HG03442 (cell line): Measurements from ENCODE around the gene DYRK1A.
"Not testable (repeated sequence)": the region's sequence is repeated elsewhere in the genome, so short reads cannot be mapped to it uniquely, and the experiment has no call there.

Experiments used
- ATAC-seq: cut with Tn5 transposase; IDR thresholded peaks from one replicate; pipeline ENCODE4 v1.9.1; 2021; ENCODE audit warnings: mild to moderate bottlenecking, moderate library complexity; ENCODE audit not compliant: unreplicated experiment

The DYRK1A gene

GRCh38 chr21:37522641-37523295 lies 156.2 kb downstream of the DYRK1A start:
- ATAC-seq = no peak

DNA sequence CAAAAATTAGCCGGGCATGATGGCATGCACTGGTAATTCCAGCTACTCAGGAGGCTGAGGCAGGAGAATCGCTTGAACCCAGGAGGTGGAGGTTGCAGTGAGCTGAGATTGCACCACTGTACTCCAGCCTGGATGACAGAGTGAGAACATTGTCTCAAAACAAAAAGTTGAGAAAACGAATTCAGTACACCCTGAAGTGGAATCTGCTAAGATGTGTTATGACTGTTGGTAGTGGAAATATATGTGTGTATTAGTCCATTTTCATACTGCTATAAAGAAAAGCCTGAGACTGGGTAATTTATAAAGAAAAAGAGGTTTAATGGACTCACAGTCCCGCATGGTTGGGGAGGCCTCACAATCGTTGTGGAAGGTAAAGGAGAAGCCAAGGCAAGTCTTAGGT lies 158.4 kb downstream of the DYRK1A start:
- not testable (repeated sequence) for ATAC-seq

GRCh38 chr21:37525810-37526209 lies 159.2 kb downstream of the DYRK1A start:
- ATAC-seq = no peak

- no peak for ATAC-seq
These were observed 160.5 kb downstream of the DYRK1A start for GRCh38 chr21:37527103-37527502.

- no peak for ATAC-seq
These were observed 161.1 kb downstream of the DYRK1A start for GRCh38 chr21:37527716-37528115.

DNA sequence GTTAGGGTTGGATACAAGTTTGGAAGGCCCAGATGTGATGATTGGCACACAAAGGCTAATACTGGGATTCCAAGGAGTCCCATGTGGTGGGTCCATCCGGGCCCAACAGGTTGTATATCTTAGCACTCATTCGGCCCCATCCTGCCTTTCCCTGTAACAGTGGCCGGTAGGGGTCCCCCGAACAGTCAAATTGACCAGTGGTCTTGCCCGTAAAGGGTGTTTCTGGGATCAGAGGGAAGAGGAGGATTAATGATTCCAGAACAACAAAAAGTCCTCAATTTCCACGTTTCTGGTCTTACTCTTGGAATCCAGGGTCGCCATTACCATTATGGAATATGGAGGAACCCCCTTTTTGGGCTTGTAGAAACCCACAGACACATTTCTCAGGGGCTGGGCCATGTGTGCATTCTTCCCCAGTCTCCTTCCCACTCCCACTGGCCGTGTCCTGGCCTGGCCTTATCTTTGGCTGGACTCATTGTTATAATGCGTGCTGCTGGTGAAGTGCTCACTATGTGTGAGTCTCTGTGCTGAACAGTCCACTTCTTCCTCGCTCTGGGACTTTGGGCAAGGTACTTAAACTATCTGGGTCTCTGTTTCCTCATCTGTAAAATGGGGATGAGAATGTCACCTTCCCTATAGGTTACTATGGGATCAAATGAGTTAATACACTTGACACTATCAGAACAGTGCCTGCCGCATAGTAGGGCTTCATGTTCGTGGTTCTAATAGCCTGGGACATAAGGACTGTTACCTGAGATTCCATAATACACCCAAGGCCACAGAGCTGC lies 161.8 kb downstream of the DYRK1A start:
- no peak for ATAC-seq

- no peak for ATAC-seq
These were observed 163.1 kb downstream of the DYRK1A start for GRCh38 chr21:37529649-37530048.

DNA sequence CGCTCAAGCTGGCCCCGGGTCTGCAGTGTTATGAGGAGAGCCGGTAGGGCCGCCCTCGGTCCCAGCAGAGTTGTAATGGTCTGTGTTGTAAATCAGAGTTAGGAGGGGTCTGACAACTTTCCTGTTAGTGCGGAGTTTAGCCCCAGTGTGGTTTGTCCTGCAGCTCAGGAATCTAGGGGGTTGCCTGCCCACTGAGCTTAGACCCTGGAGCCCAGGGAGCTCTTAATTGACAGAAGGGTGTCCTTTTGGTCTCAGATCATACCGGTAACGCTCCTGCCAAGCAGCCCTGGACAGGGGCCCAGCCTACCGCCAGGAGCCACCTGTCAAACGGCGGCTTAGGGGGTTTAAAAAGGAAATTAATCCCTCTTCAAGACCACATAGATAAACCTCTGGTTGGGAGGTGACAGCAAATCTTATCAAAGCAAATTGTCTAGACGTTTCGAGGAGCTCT lies 164.4 kb downstream of the DYRK1A start:
- no peak for ATAC-seq

- no peak for ATAC-seq
These were observed 164.9 kb downstream of the DYRK1A start for GRCh38 chr21:37531431-37531932.

DNA sequence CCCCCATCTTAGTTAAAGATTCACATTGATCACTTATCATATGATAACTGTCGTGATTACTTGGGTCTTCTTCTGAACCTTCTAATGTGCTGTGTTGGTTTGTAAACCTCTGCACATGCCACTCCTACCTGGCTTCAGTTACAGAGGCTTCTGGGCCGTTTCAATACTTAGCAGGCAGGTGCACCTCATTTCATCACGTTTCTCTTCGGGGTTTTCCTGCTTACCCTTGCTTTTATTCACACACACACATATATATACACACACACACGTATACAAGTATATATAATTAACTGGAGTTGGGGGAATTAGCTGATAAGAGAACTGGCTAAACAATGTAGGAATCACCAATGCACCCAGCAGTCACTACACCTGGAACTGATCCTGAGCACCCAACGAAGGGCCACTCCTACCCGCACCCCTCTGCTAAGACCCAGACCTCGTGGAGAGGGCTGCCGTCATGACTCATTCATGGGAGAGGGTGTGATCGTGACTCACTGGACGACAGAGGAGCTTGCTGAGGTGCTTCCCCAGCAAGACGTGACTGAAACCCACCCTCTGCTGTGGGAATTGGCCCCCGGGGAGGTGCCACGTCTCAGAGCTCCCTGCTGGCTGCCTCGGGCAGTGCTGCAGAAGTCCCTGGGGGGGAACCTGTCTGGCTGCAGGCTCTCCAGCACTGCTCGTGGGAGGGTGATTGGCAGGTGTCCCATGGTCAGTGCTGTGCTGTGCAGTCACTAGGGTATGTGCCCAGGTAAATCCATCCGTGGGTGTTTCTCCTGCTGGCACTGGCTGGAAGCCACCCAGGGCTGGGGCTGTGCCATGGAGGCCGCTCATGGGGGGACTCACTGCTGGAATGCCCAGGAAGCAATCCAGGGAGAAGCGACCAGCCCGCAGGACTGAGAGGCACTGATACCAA lies 166.6 kb downstream of the DYRK1A start:
- peak; percentile 49 for ATAC-seq

DNA sequence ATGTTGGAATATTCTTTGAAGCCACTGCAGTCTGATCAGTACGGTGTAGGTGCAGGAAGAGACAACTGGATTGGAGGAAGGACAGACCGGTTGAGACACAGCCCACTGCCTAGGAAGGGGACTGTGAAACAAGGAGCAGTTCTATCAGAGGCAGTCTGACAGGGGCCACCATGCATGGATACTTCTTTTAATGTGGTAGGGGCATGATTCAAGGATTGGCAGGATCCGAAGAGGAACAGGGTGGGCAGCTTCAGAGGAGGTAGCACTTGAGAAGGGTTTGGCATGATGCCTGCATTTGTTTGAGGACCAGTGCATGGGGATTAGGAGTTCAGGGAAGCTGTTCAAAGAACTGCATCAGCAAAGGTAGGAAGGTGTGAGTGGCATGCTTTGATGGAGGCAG lies 167.9 kb downstream of the DYRK1A start:
- ATAC-seq = no peak

GRCh38 chr21:37535130-37535529 lies 168.6 kb downstream of the DYRK1A start:
- ATAC-seq = no peak

DNA sequence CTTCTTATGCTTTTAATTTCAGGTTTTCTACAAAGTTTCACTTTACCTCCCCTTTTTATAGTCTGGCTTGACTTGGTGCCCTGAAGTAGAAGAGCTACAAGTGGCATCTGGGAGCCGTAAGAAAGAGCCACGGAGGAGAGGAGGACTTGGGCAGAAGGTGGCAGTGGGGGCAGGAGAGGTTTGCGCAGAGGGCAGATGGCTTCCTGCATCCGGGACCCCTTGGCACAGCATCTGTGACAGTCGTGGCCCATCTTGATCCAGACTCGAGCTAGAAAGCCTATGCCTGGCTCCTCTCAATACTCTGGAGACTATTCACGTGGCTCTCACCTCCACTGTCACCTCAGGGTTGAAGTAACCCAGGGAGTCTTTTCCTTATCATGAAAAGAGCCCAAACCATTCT lies 169.1 kb downstream of the DYRK1A start:
- ATAC-seq = no peak

GRCh38 chr21:37536616-37537278 lies 170.2 kb downstream of the DYRK1A start:
- no peak for ATAC-seq

DNA sequence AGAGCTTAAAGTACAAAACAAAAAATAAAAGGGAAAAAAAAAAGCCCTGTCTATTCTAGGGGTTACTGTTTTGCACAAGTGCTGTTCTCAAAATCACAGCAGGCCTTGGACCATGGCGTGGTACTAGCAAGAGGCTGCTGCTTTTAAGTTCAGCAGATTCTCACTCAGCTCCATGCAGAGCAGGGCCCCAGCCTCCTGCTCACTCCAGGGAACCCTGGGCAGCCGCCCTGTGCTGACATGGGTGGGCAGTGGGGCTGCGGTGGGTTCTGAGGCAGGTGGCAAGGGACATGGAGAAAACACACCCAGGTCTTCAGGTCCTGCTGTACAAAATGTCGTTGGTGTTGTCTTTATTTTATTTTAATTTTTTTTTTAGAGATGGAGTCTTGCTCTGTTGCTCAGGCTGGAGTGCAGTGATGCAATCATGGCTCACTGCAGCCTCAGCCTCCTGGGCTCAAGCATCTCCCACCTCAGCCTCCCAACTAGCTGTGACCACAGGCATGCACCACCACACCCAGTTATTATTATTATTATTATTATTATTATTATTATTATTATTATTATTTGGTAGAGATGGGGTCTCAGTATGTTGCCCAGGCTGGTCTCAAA lies 170.9 kb downstream of the DYRK1A start:
- ATAC-seq = no peak

DNA sequence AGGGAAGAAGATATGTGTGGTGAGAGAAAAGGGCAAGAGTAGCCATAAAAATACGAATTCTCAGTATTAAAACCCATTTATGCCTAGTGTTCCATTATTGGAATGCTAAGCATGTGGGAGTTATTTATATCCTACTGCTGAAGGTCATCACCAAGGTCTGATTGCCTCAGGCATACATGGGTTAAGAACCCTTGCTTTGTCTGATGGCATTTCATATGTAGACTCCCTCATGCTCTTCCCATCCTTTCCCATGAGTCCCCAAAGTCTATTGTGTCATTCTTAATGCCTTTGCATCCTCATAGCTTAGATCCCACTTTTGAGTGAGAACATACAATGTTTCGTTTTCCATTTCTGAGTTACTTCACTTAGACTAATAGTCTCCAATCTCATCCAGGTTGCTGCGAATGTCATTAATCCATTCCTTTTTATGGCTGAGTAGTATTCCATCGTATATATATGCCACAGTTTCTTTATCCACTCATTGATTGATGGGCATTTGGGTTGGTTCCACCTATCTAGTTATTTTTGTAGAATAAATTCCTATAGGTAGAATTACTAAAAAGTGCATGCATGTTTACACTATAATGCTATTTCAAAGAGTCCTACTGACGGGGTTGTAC lies 172.5 kb downstream of the DYRK1A start:
- no peak for ATAC-seq

DNA sequence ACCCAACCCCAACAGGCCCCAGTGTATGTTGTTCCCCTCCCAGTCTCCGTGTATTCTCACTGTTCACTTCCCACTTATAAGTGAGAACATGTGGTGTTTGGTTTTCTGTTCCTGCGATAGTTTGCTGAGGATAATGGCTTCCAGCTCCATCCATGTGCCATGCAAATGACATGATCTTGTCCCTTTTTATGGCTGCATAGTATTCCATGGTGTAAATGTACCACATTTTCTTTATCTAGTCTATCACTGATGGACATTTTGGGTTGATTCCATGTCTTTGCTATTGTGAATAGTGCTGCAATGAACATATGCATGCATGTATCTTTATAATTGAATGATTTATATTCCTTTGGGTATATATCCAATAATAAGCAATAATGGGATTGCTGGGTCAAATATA lies 174.6 kb downstream of the DYRK1A start:
- not testable (repeated sequence) for ATAC-seq

- no peak for ATAC-seq
These were observed 175.9 kb downstream of the DYRK1A start for GRCh38 chr21:37542512-37542911.

GRCh38 chr21:37546299-37546908 lies 179.8 kb downstream of the DYRK1A start:
- no peak for ATAC-seq
